NCI-H2029 (cell line): ENCODE results near the gene ZDHHC17.
"Not testable (repeated sequence)": the region's sequence is repeated elsewhere in the genome, so short reads cannot be mapped to it uniquely, and the experiment has no call there.

ENCODE experiments used
- DNase-seq: peaks from one replicate; lab custom pipeline; 2025; lab: John Stamatoyannopoulos, UW

The ZDHHC17 gene, protein sequence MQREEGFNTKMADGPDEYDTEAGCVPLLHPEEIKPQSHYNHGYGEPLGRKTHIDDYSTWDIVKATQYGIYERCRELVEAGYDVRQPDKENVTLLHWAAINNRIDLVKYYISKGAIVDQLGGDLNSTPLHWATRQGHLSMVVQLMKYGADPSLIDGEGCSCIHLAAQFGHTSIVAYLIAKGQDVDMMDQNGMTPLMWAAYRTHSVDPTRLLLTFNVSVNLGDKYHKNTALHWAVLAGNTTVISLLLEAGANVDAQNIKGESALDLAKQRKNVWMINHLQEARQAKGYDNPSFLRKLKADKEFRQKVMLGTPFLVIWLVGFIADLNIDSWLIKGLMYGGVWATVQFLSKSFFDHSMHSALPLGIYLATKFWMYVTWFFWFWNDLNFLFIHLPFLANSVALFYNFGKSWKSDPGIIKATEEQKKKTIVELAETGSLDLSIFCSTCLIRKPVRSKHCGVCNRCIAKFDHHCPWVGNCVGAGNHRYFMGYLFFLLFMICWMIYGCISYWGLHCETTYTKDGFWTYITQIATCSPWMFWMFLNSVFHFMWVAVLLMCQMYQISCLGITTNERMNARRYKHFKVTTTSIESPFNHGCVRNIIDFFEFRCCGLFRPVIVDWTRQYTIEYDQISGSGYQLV

DNA sequence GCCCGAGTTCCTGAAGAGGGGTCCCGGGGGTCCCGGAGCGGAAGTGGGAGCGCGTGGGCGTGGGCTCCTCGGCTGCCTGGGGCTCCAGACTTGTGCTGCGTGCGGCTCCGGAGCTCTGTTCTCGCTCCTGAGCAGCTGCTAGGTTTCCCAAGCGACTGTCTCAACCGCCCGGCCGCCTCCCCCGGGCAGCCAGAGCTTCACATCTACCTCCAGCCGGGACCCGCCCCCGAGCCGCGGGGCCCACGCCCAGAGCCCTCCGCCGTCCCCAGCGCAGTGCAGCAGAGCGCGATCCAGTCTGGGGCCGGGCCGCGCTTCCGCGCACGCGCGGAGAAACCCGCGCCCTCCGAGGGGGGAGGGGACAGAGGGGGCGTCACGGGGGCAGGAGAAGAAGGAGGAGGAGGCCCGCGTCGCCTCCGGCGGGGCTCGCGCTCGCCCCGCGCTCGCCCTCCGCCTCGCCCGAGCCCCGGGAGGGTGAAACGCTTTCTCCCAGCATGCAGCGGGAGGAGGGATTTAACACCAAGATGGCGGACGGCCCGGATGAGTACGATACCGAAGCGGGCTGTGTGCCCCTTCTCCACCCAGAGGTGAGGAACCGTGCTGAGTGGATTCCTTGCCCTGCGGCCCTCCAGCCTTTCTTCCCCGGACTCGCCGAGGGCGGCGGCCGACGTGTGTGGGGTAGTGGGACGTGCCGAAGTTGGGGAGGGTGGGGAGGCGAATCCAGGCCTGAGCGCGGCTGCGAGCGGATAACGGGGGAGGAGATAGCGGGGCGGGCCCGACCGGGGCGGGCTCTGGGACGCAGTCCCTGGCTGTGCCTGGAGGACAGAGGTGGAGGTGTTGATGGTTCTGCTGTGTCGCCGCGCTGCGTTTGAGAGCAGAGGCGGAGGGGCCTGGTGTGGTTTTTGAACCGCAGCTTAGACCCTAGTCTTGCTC is at the start of gene ZDHHC17:
Gene ZDHHC17, plus strand, starts transcription at position 370 of the 930 bp plus-strand sequence. Its CDS starts 122 bp downstream, at position 492.
- DNase-seq, result peak; percentile 92

DNA sequence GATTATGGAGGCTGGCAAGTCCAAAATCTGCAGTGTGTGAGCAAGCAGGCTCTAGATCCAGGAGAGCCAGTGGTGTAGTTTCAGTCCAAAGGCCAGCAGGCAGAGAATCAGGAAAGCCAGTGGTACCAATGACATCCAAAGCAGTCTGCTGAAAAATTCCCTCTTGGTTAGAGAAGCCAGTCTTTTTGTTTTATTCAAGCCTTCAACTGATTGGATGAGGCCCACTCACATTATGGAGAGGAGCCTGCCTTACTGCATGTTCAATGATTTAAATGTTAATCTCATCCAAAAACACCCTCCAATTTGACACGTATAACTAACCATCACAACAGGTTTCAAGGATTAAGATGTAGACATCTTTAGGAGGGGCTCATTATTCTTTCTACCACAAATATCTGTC is 49.5 kb upstream of the ZDHHC17 start:
- no peak for DNase-seq

DNA sequence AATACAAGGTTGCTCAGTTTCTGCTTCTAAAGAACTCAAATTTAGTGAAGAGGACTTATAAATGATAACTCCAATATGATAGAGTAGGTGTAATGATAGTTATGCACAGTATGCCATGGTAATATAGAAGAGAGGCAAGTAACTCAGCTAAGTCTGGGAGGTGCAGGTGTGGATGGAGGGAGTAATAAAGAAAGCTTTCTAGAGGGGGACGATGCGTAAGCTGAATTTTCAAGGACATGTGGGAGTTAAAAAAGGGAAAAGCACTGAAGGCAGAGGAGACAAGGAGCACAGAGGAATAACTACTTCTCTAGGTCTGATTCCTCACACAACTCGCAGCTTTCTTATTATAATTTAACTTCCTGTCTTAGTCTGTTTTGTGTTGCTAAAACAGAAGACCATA is 49.1 kb upstream of the ZDHHC17 start:
- DNase-seq, result no peak

DNA sequence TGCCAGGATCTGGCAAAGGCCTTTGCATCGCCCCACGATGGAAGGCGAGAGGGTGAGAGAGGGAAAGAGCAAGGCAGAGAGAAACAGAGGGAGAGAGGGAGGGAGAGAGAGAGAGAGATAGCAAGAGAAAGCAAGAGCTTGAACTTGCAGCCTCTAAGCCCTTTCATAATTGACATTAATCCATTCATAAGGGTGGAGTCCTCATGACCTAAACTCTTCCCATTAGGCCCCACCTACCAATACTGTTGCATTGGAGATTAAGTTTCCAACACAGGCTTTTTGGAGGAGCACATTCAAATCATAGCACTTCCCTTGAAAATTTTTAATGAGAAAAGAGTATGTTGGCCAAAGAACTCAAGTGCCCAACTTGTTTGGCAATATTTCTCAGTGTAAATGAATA is 48.6 kb upstream of the ZDHHC17 start:
- DNase-seq, result no peak

DNA sequence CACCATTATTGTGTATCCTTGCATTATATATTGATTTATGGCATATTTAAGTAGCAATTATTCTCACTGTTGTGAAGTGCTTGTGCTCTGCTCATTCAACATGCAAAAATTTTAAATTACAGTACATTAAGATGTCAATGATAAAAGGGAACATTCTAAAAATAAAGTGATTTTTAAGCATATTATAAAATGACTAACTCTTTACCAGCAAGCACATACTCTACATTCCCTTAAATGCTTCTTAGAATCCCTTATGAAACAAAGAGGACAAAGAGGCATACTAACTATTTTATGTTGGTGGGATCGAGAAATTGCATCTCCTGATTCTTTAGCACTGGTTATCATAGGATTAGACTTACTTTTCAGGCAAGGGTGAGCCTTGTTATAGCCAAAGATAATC is 46.6 kb upstream of the ZDHHC17 start:
- no peak for DNase-seq

DNA sequence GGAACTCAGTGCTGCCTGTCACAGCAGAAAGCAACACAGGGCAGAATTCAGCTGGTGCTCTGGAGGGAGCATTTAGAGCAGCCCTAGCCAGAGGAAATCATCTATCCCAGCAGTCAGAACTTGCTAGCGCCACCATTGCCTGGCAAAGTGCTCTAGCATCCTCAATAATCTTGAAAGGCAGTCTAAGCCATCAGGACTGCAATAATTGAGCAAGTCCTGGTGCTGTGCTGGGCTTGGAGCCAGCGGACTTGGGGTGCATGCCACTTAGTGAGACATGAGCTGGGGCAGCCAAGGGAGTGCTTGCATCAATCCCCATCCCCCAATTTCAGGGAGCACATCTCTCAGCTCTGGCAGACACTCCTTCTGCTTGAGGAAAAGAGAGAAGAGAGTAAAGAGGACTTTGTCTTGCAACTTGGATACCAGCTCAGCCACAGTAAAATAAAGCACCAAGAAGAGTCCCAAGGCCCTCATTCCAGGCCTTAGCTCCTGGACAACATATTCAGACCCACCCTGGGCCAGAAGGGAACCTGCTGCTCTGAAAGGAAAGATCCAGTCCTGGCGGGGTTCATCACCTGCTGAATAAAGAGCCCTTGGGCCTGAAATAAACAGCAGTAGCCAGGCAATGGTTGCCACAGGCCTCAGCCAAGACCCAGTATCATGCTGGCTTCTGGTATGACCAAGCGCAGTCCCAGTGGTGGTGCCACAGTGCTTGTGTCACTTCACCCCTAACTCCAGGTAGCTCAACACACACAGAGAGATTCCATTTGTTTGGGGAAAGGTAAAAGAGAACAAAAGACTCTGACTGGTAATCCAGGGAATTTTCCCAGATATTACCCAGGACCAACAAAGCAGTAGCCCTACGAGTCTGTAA is 44.5 kb upstream of the ZDHHC17 start:
- no peak for DNase-seq

DNA sequence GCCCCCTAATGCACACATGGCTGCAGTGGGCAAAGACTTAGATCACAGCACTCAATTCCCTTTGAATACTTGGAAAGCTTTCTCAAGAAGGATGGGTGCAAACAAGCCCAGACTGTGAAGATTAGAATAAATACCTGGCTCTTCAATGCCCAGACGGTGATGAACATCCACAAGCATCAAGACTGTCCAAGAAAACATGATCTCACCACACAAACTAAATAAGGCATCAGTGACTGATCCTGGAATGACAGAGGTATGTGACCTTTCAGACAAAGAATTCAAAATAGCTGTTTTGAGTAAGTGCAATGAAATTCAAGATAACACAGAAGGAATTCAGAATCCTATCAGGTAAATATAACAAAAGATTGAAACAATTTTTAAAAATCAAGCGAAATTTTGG is 43.8 kb upstream of the ZDHHC17 start:
- DNase-seq, result no peak

DNA sequence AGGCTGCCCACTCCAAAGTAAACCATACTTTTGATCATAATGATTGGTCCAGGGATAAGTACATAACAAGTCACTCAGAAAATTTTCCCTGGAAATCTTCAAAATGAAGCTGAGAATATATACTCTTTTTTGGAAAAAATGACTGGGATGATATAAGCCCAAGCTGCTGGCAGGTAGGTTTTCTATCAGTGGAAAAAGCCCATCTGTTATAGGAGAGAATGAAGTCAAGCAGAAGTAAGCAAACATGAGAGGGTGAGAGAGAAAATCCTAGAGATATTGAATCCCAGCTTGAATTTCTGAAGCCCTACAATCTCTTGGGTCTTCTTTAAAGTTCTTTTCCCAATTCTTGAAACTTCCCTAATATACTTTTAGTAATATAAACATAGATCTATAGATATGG is 37.3 kb upstream of the ZDHHC17 start:
- DNase-seq, result no peak

DNA sequence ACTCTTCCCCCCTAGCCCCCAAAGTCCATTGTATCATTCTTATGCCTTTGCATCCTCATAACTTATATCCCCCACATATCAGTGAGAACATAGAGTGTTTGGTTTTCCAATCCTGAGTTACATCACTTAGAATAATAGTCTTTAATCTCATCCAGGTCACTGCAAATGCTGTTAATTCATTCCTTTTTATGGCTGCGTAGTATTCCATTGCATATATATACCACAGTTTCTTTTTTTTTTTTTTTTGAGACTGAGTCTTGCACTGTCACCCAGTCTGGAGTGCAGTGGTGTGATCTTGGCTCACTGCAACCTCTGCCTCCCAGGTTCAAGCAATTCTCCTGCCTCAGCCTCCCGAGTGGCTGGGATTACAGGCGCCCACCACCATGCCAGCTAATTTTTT is 31.7 kb upstream of the ZDHHC17 start:
- DNase-seq, result not testable (repeated sequence)

DNA sequence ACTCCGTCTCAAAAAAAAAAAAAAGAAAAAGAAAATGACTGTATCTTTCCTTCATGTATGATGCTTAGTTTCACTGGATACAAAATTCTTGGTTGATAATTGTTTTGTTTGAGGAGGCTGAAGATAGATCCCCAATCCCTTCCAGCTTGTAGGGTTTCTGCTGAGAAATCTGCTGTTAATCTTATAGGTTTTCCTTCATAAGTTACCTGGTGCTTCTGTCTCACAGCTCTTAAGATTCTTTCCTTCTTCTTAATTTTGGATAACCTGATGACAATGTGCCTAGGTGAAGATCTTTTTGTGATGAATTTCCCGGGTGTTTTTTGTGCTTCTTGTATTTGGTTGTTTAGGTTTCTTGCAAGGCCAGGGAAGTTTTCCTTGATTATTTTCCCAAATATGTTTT is 26.2 kb upstream of the ZDHHC17 start:
- DNase-seq, result not testable (repeated sequence)

DNA sequence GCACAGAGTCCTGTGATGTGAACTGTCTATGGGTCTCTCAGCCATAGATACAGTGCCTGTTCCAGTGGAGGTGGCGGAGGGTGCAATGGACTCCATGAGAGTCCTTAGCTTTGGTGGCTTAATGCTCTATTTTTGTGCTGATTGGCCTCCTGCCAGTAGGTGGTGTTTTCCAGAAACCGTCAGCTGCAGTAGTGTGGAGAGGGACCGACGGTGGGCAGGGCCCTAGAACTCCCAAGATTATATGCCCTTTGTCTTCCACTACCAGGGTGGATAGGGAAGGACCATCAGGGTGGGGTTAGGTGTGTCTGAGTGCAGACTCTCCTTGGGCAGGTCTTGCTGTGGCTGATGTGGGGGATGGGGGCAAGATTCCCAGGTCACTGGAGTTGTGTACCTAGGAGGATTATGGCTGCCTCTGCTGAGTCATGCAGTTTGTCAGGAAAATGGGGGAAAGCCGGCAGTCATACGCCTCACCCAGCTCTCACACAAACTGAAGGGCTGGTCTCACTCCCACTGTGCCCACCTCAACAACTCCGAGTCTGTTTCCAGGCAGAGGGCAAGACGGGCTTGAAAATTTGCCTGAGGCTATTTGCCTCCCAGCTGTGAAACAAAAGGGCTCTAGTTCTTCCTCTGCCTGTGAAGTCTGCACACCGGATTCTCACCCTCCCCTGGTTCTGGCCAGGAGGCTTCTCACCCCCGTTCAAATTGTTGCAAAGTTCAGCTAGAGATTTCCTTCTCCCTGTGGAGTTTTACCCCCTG is 24.9 kb upstream of the ZDHHC17 start:
- no peak for DNase-seq

DNA sequence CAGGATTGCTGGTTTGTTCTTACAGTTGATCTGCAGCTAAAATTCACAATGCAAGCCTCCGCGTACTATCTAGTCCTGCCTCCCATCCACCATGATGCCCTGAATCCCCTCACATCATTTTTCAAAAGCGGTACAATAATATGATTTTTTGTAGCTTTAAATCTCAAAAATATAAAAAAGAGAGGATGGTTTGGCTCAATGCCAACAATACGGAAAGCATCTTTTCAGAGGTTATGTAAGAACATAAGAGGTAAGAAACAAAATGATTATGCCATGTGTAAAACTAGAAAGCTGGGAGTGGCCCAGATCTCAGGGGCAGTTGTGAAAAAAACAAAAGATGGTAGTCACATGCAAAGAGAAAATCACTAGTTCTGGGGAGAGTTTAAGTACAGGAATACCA is 24.0 kb upstream of the ZDHHC17 start:
- DNase-seq, result no peak

DNA sequence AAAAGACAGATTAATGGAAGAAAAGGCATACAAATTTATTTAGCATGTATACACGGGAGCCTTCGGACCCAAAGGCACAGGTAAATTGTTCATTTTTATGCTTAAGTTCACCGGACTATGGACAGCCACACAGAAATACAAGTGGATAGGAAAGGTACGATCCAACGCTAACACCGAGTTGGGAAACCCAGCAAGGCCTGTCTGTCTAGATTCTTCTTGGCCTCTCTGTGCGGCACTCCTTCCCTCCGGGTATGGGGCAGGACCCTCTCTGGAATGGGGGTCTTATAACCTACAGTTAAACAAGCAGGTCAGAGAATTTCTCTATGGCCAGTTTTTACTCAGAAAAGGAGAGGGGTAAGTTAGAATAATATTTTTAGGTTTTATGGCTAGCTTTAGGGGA is 23.4 kb upstream of the ZDHHC17 start:
- DNase-seq, result no peak

DNA sequence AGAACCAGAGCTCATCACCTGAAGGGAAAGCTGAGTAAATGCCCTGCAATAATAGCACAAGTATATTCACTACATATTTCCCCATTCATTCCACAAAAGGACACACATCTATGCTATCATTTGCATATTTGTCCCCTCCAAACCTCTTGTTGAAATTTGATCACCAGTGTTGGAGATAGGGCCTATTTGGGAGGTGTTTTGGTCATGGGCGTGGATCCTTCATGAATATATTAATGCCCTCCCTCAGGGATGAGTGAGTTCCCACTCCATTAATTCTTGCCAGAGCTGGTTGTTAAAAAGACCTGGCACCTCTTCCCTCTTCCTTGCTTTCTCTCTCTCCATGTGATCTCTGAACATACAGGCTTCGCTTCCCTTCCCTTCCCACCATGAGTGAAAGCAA is 18.6 kb upstream of the ZDHHC17 start:
- no peak for DNase-seq

DNA sequence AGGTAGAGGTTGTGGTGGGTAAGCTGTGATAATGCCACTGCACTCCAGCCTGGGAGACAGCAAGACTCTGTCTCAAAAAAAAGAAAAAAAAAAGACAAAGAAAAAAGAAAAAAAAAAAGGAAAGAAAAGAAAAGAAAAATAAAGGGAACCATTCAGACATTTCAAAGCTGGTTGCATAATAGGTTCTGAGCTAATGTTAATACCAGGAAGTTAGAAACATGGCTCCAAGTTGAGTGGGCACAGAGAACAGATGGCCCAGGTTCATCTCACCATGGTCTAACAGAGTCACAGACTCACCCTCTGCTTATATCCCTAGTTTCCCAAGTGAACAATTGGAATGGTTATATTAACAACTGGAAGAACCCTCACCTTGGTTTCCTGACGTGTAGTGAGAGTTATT is 17.4 kb upstream of the ZDHHC17 start:
- no peak for DNase-seq

DNA sequence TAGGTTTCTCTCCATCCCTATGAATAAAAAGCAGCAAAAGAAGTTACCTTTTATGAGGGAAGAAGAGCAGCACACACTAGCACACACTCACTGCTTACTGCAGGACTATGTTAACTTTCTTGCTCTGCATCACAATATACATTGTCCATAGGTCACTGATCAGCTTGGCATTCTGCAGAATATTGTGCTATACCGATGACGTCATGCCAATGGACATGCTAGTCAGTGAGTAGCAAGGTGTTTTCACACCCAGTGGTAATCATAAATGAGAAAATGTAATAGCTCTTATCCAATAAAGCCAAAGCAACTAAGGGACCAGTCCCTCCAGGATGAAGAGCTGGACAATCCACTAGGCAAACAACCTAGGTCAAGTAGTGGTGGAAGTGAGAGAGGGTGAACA is 16.7 kb upstream of the ZDHHC17 start:
- no peak for DNase-seq

DNA sequence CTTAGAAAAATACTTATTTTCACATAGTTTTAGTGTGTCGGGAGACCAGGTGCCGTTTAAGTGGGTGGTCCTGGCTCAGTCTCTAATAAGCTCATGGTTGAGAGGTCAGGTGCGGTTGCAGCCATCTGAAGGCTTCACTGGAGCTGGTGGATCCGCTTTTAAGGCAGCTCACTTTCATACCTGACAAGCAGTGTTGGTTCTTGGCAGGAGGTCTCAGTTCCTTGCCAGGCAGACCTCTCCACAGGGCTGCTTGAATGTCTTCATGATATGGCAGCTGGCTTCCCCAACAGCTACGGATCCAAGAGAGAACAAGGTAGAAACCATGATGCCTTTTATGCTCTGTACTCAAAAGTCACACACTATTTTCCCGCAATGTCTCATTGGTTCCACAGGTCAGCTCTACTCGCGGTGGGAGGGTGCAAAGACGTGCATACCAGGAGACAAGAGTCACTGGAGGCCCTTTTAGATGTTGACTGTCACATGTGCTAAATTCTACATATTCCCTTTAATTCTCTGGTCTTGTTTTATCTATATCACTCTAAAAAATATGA is 8.0 kb upstream of the ZDHHC17 start:
- DNase-seq, result no peak

DNA sequence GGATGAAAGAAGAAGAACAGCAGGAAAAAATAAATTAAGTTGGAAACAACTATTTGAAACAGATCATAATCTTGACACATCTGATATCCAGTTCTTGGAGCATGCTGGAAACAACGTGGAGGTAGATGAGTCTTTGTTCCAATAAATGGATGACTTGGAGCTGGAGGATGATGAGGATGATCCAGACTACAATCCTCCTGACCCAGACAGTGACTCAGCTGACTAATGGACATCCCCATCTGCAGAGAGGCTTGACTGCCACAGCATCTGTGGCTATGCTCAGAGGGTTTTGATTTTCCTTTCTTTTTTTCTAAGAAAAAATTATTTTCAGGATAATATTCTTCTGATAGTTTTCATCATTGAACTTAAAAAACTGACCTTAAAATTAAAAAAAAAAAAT is 6.2 kb upstream of the ZDHHC17 start:
- DNase-seq, result no peak

DNA sequence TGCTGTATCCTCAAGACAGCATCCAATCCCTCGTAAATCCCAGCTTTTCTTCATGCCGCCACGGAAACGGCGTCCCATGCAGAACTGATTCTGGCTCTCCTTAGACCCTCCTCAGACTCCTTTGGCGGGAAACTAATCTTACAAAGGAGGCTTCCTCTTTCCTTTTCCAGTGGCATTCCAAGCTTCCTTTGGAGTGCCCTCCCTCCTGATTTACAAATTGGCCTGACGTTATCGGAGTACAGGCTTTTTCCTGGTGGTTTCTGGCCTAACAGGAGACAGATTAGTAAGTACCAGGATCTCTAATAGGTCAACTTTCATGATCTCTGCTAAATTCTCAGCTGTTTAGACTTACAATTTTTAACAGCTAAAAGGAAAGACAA is 1.3 kb upstream of the ZDHHC17 start:
- DNase-seq, result no peak

DNA sequence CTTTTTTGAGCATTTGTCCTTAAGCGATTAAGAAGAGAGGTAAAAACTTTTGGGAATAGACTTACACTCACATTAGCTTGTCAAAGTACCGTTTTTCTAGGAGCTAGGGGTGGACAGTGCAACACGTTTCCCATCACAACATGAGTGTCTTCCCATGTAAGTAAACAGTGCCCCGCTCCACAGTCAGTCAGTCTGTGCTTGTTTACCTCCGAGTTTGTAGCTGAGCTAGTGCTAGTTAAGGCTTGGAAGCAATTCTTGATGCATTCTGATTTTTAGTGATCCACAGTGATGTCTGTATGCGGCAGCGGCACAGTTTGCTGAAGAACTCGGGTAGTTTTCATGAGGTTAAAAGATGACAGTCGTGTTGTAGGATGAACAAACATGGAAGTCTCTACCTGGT is 941 bp downstream of the ZDHHC17 start:
- no peak for DNase-seq

DNA sequence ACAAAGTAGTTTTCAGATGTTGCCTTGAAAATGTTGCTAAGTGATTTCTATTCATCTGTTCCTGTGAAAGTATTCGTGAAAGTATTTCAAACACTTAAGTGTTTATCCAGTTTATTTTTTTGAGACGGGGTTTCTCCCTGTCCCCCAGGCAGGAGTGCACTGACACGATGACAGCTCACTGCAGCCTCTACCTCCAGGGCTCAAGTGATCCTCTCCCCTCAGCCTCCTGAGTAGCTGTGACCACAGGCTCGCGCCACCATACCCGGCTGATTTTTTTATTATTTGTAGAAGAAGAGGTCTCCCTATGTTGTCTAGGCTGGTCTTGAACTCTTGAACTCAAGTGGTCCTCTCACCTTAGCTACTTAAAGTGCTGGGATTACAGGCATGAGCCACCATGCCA is 1.7 kb downstream of the ZDHHC17 start:
- DNase-seq, result no peak
